Neural cell (in vitro differentiated cells): Measurements from ENCODE around the gene IFNGR1. TPM values are rescaled to one million over a fixed set of nuclear protein-coding genes. Genes with fewer than 3 reads are reported as not detected.

Source experiments
- H2AFZ ChIP-seq: fragments of 200-600, 300-800 bp; sonication (generic), shearing (Covaris generic); 2 replicates; pipeline ENCODE4 v1.6.0; 2014; ENCODE audit warnings: low read depth, mild to moderate bottlenecking, antibody characterized with exemption, low read length, moderate library complexity
- H3F3A ChIP-seq: fragments of 200-600 bp; shearing (Covaris generic); 2 replicates; pipeline ENCODE4 v1.6.1; 2016; ENCODE audit warnings: mild to moderate bottlenecking, moderate library complexity, mixed read lengths, antibody characterized with exemption, low read length; ENCODE audit not compliant: insufficient read depth, poor library complexity, severe bottlenecking
- H3K27ac ChIP-seq: fragments of 200-600, 300-800 bp; sonication (generic), shearing (Covaris generic); 2 replicates; pipeline ENCODE4 v1.5.1; 2014; ENCODE audit warnings: mild to moderate bottlenecking, low read length, moderate library complexity
- H3K27me3 ChIP-seq: fragments of 300-800, 200-600 bp; sonication (generic), shearing (Covaris generic); 2 replicates; pipeline ENCODE4 v1.6.0; 2014; ENCODE audit warnings: mild to moderate bottlenecking, low read depth, low read length, moderate library complexity; ENCODE audit not compliant: insufficient read depth
- H3K36me3 ChIP-seq: fragments of 300-800, 200-600 bp; sonication (generic), shearing (Covaris generic); 2 replicates; pipeline ENCODE4 v1.5.1; 2014; ENCODE audit warnings: mild to moderate bottlenecking, antibody characterized with exemption, low read length, moderate library complexity; ENCODE audit not compliant: insufficient read depth
- H3K4me2 ChIP-seq: fragments of 300-800, 200-600 bp; sonication (generic), shearing (Covaris generic); 2 replicates; pipeline ENCODE4 v1.6.0; 2014; ENCODE audit warnings: mild to moderate bottlenecking, low read length
- H3K4me3 ChIP-seq: fragments of 300-800, 200-600 bp; sonication (generic), shearing (Covaris generic); 2 replicates; pipeline ENCODE4 v1.5.1; 2014; ENCODE audit warnings: mild to moderate bottlenecking, low read length, moderate library complexity
- H3K79me2 ChIP-seq: fragments of 200-600 bp; shearing (Covaris generic); replicated peaks from 2 replicates; pipeline ENCODE4 v1.6.0; 2014; ENCODE audit warnings: mild to moderate bottlenecking, low read length, moderate library complexity; ENCODE audit not compliant: insufficient read depth
- H3K9ac ChIP-seq: fragments of 300-800, 200-600 bp; sonication (generic), shearing (Covaris generic); 2 replicates; pipeline ENCODE4 v1.6.1; 2016; ENCODE audit warnings: mild to moderate bottlenecking, low read length, mixed read lengths
- H3K9me2 ChIP-seq: fragments of 200-600 bp; shearing (Covaris generic); 2 replicates; pipeline ENCODE4 v1.6.1; 2016; ENCODE audit warnings: mild to moderate bottlenecking, low read length, mixed read lengths; ENCODE audit not compliant: insufficient read depth
- H3K9me3 ChIP-seq: fragments of 200-600, 300-800 bp; sonication (generic), shearing (Covaris generic); 2 replicates; pipeline ENCODE4 v1.6.1; 2016; ENCODE audit warnings: mild to moderate bottlenecking, mixed run types, low read length, moderate library complexity, mixed read lengths
- H4K20me1 ChIP-seq: fragments of 200-600 bp; shearing (Covaris generic); 2 replicates; pipeline ENCODE4 v1.6.1; 2016; ENCODE audit warnings: mild to moderate bottlenecking, mixed run types; ENCODE audit not compliant: insufficient read depth
- EP300 ChIP-seq: fragments of 450-650 bp; conservative IDR thresholded peaks from 2 replicates; pipeline ENCODE4 v1.6.1; 2014; ENCODE audit warnings: antibody characterized with exemption, mild to moderate bottlenecking, moderate library complexity; ENCODE audit not compliant: poor library complexity, severe bottlenecking
- EZH2 ChIP-seq: fragments of 200-600, 300-800 bp; shearing (Covaris generic), sonication (generic); IDR thresholded peaks from 2 replicates; pipeline ENCODE4 v1.6.1; 2014; ENCODE audit warnings: antibody characterized with exemption, low read length, borderline replicate concordance, mild to moderate bottlenecking; ENCODE audit not compliant: insufficient read depth, poor library complexity, severe bottlenecking
- MXI1 ChIP-seq: fragments of 450-650 bp; conservative IDR thresholded peaks from 2 replicates; pipeline ENCODE4 v1.6.1; 2014; ENCODE audit warnings: antibody characterized with exemption, mild to moderate bottlenecking; ENCODE audit not compliant: poor library complexity, severe bottlenecking
- POLR2AphosphoS5 ChIP-seq: IDR thresholded peaks from 2 replicates; pipeline ENCODE4 v1.6.1; 2012
- RAD21 ChIP-seq: fragments of 450-650 bp; conservative IDR thresholded peaks from 2 replicates; pipeline ENCODE4 v1.6.1; 2014; ENCODE audit warnings: antibody characterized with exemption, mild to moderate bottlenecking, moderate library complexity
- REST ChIP-seq: IDR thresholded peaks from 2 replicates; pipeline ENCODE4 v1.6.1; 2012; ENCODE audit warnings: borderline replicate concordance
- SMC3 ChIP-seq: fragments of 450-650 bp; conservative IDR thresholded peaks from 2 replicates; pipeline ENCODE4 v1.6.1; 2014; ENCODE audit warnings: antibody characterized with exemption, mild to moderate bottlenecking, moderate library complexity; ENCODE audit not compliant: poor library complexity
- TAF1 ChIP-seq: IDR thresholded peaks from 2 replicates; pipeline ENCODE4 v1.6.1; 2012; ENCODE audit warnings: low read depth
- polyA plus RNA-seq: library from polyadenylated mRNA; depleted of rRNA; stranded (reverse); fragments of >200 nt; gene quantifications from 2 replicates; pipeline ENCODE4 v1.2.3, GENCODE V29; 2014
- TF ChIP-seq, protein P1 (sequence below): fragments of 450-650 bp; IDR thresholded peaks from 2 replicates; pipeline ENCODE4 v1.5.1; 2014; ENCODE audit warnings: antibody characterized with exemption, mild to moderate bottlenecking, moderate library complexity; ENCODE audit not compliant: poor library complexity, severe bottlenecking

The IFNGR1 gene
- polyA plus RNA-seq, 1 donor from 2014 or later = 57.2 TPM

GRCh38 chr6:137211910-137212309 lies 7.3 kb downstream of the IFNGR1 start:
- Histone ChIP-seq H3K9me2 (no peaks in the 10 kb centered on the region), H3K79me2 (peaks cover 62% of the 10 kb centered on the region), H3K36me3 (no peaks in the 10 kb centered on the region), H3K27ac (no peak overlapping the region), H2AFZ (no peak overlapping the region), H3F3A (no peaks in the 10 kb centered on the region), H3K9me3 (no peaks in the 10 kb centered on the region), H3K4me3 (no peak overlapping the region), H3K4me2 (no peak overlapping the region), H3K27me3 (no peaks in the 10 kb centered on the region), H3K9ac (no peak overlapping the region), H4K20me1 (no peaks in the 10 kb centered on the region)
- no peak for TF ChIP-seq MXI1
- TF ChIP-seq REST = no peak
- no peak for TF ChIP-seq POLR2AphosphoS5
- TF ChIP-seq TAF1 = no peak
- TF ChIP-seq, protein P1, sequence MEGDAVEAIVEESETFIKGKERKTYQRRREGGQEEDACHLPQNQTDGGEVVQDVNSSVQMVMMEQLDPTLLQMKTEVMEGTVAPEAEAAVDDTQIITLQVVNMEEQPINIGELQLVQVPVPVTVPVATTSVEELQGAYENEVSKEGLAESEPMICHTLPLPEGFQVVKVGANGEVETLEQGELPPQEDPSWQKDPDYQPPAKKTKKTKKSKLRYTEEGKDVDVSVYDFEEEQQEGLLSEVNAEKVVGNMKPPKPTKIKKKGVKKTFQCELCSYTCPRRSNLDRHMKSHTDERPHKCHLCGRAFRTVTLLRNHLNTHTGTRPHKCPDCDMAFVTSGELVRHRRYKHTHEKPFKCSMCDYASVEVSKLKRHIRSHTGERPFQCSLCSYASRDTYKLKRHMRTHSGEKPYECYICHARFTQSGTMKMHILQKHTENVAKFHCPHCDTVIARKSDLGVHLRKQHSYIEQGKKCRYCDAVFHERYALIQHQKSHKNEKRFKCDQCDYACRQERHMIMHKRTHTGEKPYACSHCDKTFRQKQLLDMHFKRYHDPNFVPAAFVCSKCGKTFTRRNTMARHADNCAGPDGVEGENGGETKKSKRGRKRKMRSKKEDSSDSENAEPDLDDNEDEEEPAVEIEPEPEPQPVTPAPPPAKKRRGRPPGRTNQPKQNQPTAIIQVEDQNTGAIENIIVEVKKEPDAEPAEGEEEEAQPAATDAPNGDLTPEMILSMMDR = no peak
- no peak for TF ChIP-seq EZH2
- no peak for TF ChIP-seq RAD21
- no peak for TF ChIP-seq SMC3
- TF ChIP-seq EP300 = no peak

- Histone ChIP-seq H3K27ac (no peak overlapping the region), H3K4me3 (no peak overlapping the region), H3K36me3 (no peaks in the 10 kb centered on the region), H3K9me3 (no peaks in the 10 kb centered on the region), H3K9me2 (no peaks in the 10 kb centered on the region), H3K27me3 (no peaks in the 10 kb centered on the region), H3K4me2 (no peak overlapping the region), H3K79me2 (peaks cover 52% of the 10 kb centered on the region), H2AFZ (no peak overlapping the region), H4K20me1 (no peaks in the 10 kb centered on the region), H3K9ac (no peak overlapping the region), H3F3A (no peaks in the 10 kb centered on the region)
- TF ChIP-seq RAD21 = no peak
- TF ChIP-seq EZH2 = no peak
- no peak for TF ChIP-seq SMC3
- TF ChIP-seq REST = no peak
- TF ChIP-seq POLR2AphosphoS5 = no peak
- no peak for TF ChIP-seq MXI1
Observed at GRCh38 chr6:137210903-137211302, 8.3 kb downstream of the IFNGR1 start.
